UCSD-AML1 (cell line): ENCODE results near the gene CDS2.

Experiments used
- DNase-seq: peaks from one replicate; lab custom pipeline; 2025; ENCODE audit not compliant: unreplicated experiment; lab: John Stamatoyannopoulos, UW

CDS2 gene

GRCh38 chr20:5178046-5178445, 51.2 kb downstream of the CDS2 start:
- no peak for DNase-seq

- DNase-seq: no peak
Measured at GRCh38 chr20:5180421-5180820, 53.6 kb downstream of the CDS2 start.

- DNase-seq: no peak
Measured at GRCh38 chr20:5180933-5181332, 54.1 kb downstream of the CDS2 start.

- DNase-seq: no peak
Measured at GRCh38 chr20:5181492-5181891, 54.7 kb downstream of the CDS2 start.

- DNase-seq: no peak
Measured at GRCh38 chr20:5181958-5182357, 55.1 kb downstream of the CDS2 start.

GRCh38 chr20:5182615-5183254, 55.9 kb downstream of the CDS2 start:
- DNase-seq: no peak

- no peak for DNase-seq
Measured at GRCh38 chr20:5183731-5184474, 57.1 kb downstream of the CDS2 start.

GRCh38 chr20:5184684-5185083, 57.9 kb downstream of the CDS2 start:
- DNase-seq: no peak

GRCh38 chr20:5187122-5187521, 60.3 kb downstream of the CDS2 start:
- no peak for DNase-seq

GRCh38 chr20:5188736-5189135, 61.9 kb downstream of the CDS2 start:
- no peak for DNase-seq

- no peak for DNase-seq
Measured at GRCh38 chr20:5189917-5190316, 63.1 kb downstream of the CDS2 start.

GRCh38 chr20:5190444-5190843, 63.6 kb downstream of the CDS2 start:
- DNase-seq: no peak

- peak; percentile 36 for DNase-seq
Measured at GRCh38 chr20:5191829-5192569, 65.2 kb downstream of the CDS2 start.

- DNase-seq: no peak
Measured at GRCh38 chr20:5192570-5193431, 66.0 kb downstream of the CDS2 start.

- no peak for DNase-seq
Measured at GRCh38 chr20:5195655-5196054, 68.8 kb downstream of the CDS2 start.

- DNase-seq: no peak
Measured at GRCh38 chr20:5196149-5196548, 69.3 kb downstream of the CDS2 start.

GRCh38 chr20:5197270-5197827, 70.5 kb downstream of the CDS2 start:
- no peak for DNase-seq

- no peak for DNase-seq
Measured at GRCh38 chr20:5197847-5198650, 71.2 kb downstream of the CDS2 start.

GRCh38 chr20:5198651-5198924, 71.8 kb downstream of the CDS2 start:
- no peak for DNase-seq

- no peak for DNase-seq
Measured at GRCh38 chr20:5203380-5203779, 76.6 kb downstream of the CDS2 start.
